ENCODE results near the gene PLAAT4.

PLAAT4 gene

GRCh38 chr11:63504054-63504453 lies 32.6 kb upstream of the PLAAT4 start:
- no peak overlapping the region for H3K4me3 ChIP-seq (ENCODE audit: low read depth, low read length)
- DNase-seq (ENCODE audit: low read depth): no peak
- TF ChIP-seq CTCF (IDR thresholded peaks at IDR 0.05; ENCODE audit: control insufficient read depth, extremely low read depth, insufficient read depth): no peak

- H3K4me3 ChIP-seq (ENCODE audit: low read depth, low read length): no peak overlapping the region
- no peak for TF ChIP-seq CTCF (IDR thresholded peaks at IDR 0.05; ENCODE audit: control insufficient read depth, extremely low read depth, insufficient read depth)
- peak; percentile 41 for DNase-seq (ENCODE audit: low read depth)
Observed at GRCh38 chr11:63504933-63505586, 31.5 kb upstream of the PLAAT4 start.

- no peak within 1 kb of the TSS for H3K4me3 ChIP-seq (ENCODE audit: low read depth, low read length)
- no peak for TF ChIP-seq CTCF (IDR thresholded peaks at IDR 0.05; ENCODE audit: control insufficient read depth, extremely low read depth, insufficient read depth)
- DNase-seq (ENCODE audit: low read depth): no peak
Observed at GRCh38 chr11:63505857-63506528, 30.6 kb upstream of the PLAAT4 start, which contains the start of gene LGALS12. TSS of gene LGALS12 (plus strand) at chr11:63506084. CDS start at chr11:63506459, 375 bp downstream.

GRCh38 chr11:63506876-63507275 lies 29.7 kb upstream of the PLAAT4 start:
- no peak for TF ChIP-seq CTCF (IDR thresholded peaks at IDR 0.05; ENCODE audit: control insufficient read depth, extremely low read depth, insufficient read depth)
- no peak overlapping the region for H3K4me3 ChIP-seq (ENCODE audit: low read depth, low read length)
- DNase-seq (ENCODE audit: low read depth): no peak

- no peak for TF ChIP-seq CTCF (IDR thresholded peaks at IDR 0.05; ENCODE audit: control insufficient read depth, extremely low read depth, insufficient read depth)
- DNase-seq (ENCODE audit: low read depth): no peak
- H3K4me3 ChIP-seq (ENCODE audit: low read depth, low read length): no peak overlapping the region
Observed at GRCh38 chr11:63507511-63507910, 29.1 kb upstream of the PLAAT4 start.

- TF ChIP-seq CTCF (IDR thresholded peaks at IDR 0.05; ENCODE audit: control insufficient read depth, extremely low read depth, insufficient read depth): peak; percentile 75
- H3K4me3 ChIP-seq (ENCODE audit: low read depth, low read length): no peak overlapping the region
- no peak for DNase-seq (ENCODE audit: low read depth)
Observed at GRCh38 chr11:63508009-63508408, 28.6 kb upstream of the PLAAT4 start.

Measured in LNCaP clone FGC (cell line).